Keratinocyte (primary cell): ENCODE measurements around the gene CCDC144A.

Experiments
- EZH2 ChIP-seq: IDR thresholded peaks from one replicate; pipeline ENCODE4 v1.6.1; 2012; ENCODE audit warnings: inconsistent platforms, mild to moderate bottlenecking, low read length, moderate library complexity
- TF ChIP-seq, protein P1 (sequence below), 3 experiments: IDR thresholded peaks in 1 of 3; conservative IDR thresholded peaks in 1 of 3; optimal IDR thresholded peaks in 1 of 3; 2 replicates in 2 of 3; 3 replicates in 1 of 3; pipeline versions ENCODE3 to v1.5.1; 2011; ENCODE audit warnings: low read length in 3 of 3, mild to moderate bottlenecking in 3 of 3, moderate library complexity in 2 of 3, control low read depth in 1 of 3, inconsistent platforms in 1 of 3; ENCODE audit not compliant: insufficient read depth in 2 of 3; ENCODE audit errors: extremely low read depth in 1 of 3

DNA sequence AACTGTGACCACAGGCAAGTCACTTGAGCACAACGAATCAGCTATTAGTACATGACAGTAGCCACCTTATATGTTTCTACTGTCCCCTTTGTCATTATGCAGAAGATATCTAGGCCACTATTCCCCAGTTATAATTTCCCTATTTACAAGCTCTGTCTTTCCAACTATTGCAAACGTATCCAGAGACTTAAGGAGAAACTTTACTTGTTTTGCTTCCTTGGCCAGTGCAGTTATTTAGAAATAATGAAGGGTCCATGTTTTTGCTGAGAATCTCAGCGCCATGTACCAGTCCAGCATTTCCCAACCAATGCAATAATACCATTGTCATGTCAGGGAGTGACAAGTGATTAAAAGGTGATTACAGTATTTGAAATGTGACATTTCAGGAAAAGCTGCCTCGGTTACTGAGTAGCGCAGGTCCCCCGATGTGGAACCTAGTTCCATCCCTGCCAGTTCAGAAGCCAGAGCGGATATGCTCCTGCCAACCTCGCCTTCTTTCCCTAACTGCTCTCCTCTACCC, 37.1 kb upstream of the CCDC144A start:
- TF ChIP-seq, protein P1, sequence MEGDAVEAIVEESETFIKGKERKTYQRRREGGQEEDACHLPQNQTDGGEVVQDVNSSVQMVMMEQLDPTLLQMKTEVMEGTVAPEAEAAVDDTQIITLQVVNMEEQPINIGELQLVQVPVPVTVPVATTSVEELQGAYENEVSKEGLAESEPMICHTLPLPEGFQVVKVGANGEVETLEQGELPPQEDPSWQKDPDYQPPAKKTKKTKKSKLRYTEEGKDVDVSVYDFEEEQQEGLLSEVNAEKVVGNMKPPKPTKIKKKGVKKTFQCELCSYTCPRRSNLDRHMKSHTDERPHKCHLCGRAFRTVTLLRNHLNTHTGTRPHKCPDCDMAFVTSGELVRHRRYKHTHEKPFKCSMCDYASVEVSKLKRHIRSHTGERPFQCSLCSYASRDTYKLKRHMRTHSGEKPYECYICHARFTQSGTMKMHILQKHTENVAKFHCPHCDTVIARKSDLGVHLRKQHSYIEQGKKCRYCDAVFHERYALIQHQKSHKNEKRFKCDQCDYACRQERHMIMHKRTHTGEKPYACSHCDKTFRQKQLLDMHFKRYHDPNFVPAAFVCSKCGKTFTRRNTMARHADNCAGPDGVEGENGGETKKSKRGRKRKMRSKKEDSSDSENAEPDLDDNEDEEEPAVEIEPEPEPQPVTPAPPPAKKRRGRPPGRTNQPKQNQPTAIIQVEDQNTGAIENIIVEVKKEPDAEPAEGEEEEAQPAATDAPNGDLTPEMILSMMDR (optimal IDR thresholded peaks at IDR 0.05 in 1 of 3, IDR thresholded peaks at IDR 0.05 in 1 of 3, conservative IDR thresholded peaks at IDR 0.05 in 1 of 3; ENCODE audit: extremely low read depth in 1 of 3, insufficient read depth in 2 of 3, low read length in 3 of 3) = no peak
- no peak for TF ChIP-seq EZH2
